ENCODE results near the gene ANKDD1B. TPM values are rescaled to one million over a fixed set of nuclear protein-coding genes. Genes with fewer than 3 reads are reported as not detected.

Gene ANKDD1B
- total RNA-seq, 3 donors from 2014 or later (not counting 1 experiment from before 2014, with no cell fraction given), result 0.52 to 0.66 (median 0.55) TPM

DNA sequence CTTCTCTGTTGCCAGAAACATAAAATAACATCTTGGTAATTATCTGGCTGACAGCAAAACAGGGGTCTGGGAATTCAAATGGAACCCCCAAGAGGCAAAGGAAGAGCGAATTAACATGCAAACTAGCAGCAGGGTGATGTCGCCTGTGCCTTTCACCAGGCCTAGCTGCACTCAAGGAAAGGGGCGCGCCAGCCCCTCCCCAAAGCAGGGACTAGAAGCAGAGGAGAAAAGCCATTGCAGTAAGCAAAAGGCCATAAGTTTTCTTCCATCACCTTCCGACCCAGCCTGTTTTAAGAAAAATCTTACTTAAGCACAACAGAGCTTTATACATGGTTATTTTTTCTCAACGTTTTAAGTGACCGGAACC lies 105.4 kb downstream of the ANKDD1B start:
- Mint-ChIP-seq H3K9me3 (no peaks in the 10 kb centered on the region), H3K4me1 (peaks cover 33 to 37% of the 10 kb centered on the region in 2 donors), H3K4me3 (peak overlapping the region; percentile 97), H3K27me3 (ENCODE audit: low read depth in 2 of 2) (peaks cover 0 to 6% of the 10 kb centered on the region in 2 donors), H3K36me3 (no peaks in the 10 kb centered on the region), H3K27ac (peak overlapping the region; percentile 92 to 97)
- H3K27me3 ChIP-seq (ENCODE audit: control insufficient read depth, insufficient read depth, low read length), result no peaks in the 10 kb centered on the region
- H3K4me3 ChIP-seq (ENCODE audit: low read length), result peak overlapping the region; percentile 75
- ATAC-seq (peak in 1 of 3 donors; percentile 8), DNase-seq (no peak)
- 0% methylated on average over 7 of the region's 7 CpGs for WGBS (ENCODE audit: insufficient coverage)
- peaks cover 11% of the 10 kb centered on the region for H3K4me1 ChIP-seq (ENCODE audit: control insufficient read depth, insufficient read depth, low read length)
- TF ChIP-seq, protein P1, sequence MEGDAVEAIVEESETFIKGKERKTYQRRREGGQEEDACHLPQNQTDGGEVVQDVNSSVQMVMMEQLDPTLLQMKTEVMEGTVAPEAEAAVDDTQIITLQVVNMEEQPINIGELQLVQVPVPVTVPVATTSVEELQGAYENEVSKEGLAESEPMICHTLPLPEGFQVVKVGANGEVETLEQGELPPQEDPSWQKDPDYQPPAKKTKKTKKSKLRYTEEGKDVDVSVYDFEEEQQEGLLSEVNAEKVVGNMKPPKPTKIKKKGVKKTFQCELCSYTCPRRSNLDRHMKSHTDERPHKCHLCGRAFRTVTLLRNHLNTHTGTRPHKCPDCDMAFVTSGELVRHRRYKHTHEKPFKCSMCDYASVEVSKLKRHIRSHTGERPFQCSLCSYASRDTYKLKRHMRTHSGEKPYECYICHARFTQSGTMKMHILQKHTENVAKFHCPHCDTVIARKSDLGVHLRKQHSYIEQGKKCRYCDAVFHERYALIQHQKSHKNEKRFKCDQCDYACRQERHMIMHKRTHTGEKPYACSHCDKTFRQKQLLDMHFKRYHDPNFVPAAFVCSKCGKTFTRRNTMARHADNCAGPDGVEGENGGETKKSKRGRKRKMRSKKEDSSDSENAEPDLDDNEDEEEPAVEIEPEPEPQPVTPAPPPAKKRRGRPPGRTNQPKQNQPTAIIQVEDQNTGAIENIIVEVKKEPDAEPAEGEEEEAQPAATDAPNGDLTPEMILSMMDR (IDR thresholded peaks at IDR 0.05), result no peak
- H3K36me3 ChIP-seq (ENCODE audit: control insufficient read depth, insufficient read depth, low read length), result peaks cover 2% of the 10 kb centered on the region
- intact Hi-C loops (cut with micrococcal nuclease), result loop anchor here (1.0 to 2.0 kb wide), 2 partner anchors 205 to 380 kb away; partner anchors contain the start of genes CERT1, HMGCR and POLK
- peak overlapping the region; percentile 76 for H3K27ac ChIP-seq (ENCODE audit: low read length)
- no peaks in the 10 kb centered on the region for H3K9me3 ChIP-seq (ENCODE audit: control insufficient read depth, insufficient read depth, low read length)

GRCh38 chr5:75717082-75717922 lies 106.0 kb downstream of the ANKDD1B start, which contains the start of gene POC5:
TSS of gene POC5 (minus strand) at chr5:75717437. CDS start at chr5:75712937, 4,500 bp downstream.
- WGBS (ENCODE audit: insufficient coverage), result 8% methylated on average over 49 of the region's 51 CpGs
- H3K36me3 Mint-ChIP-seq, result no peaks in the 10 kb centered on the region
- H3K4me3 Mint-ChIP-seq, result peak within 1 kb of the TSS; percentile 97
- DNase-seq, result peak; percentile 97 to 98
- intact Hi-C loops (cut with micrococcal nuclease), result loop anchor here (1.0 to 2.0 kb wide), 2 partner anchors 206 to 381 kb away; partner anchors contain the start of genes CERT1, HMGCR and POLK
- peak; percentile 94 to 97 (median 95) for ATAC-seq
- no peaks in the 10 kb centered on the region for H3K9me3 Mint-ChIP-seq
- peak within 1 kb of the TSS; percentile 92 to 97 for H3K27ac Mint-ChIP-seq
- H3K27me3 Mint-ChIP-seq (ENCODE audit: low read depth in 2 of 2), result peaks cover 0 to 6% of the 10 kb centered on the region in 2 donors
- peak within 1 kb of the TSS; percentile 75 for H3K4me3 ChIP-seq (ENCODE audit: low read length)
- H3K27ac ChIP-seq (ENCODE audit: low read length), result peak within 1 kb of the TSS; percentile 76
- TF ChIP-seq, protein P1 (IDR thresholded peaks at IDR 0.05), result no peak
- H3K36me3 ChIP-seq (ENCODE audit: control insufficient read depth, insufficient read depth, low read length), result no peaks in the 10 kb centered on the region
- peaks cover 11% of the 10 kb centered on the region for H3K4me1 ChIP-seq (ENCODE audit: control insufficient read depth, insufficient read depth, low read length)
- peaks cover 33 to 37% of the 10 kb centered on the region in 2 donors for H3K4me1 Mint-ChIP-seq
- no peaks in the 10 kb centered on the region for H3K27me3 ChIP-seq (ENCODE audit: control insufficient read depth, insufficient read depth, low read length)
- no peaks in the 10 kb centered on the region for H3K9me3 ChIP-seq (ENCODE audit: control insufficient read depth, insufficient read depth, low read length)

DNA sequence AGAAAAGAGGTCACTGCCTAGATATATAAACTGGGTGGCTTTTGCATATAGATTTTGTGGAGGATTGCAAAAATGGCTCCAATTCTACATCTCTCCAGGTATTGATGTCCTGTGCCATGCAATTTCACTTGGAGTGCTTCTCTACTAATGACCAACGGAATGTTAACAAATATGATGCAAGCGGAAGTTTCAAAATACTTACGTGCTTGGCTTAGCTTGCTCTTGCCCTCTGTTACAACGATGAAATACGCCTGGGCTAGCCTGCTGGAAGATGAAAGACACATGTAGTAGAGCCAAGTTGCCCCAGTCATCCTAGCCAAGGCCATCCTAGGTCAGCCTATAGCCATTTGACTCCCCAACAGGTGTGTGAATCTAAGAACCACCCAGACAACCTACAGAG lies 109.6 kb downstream of the ANKDD1B start:
- H3K4me3 ChIP-seq (ENCODE audit: low read length), result no peak overlapping the region
- H3K9me3 ChIP-seq (ENCODE audit: control insufficient read depth, insufficient read depth, low read length), result no peaks in the 10 kb centered on the region
- no peaks in the 10 kb centered on the region for H3K27me3 ChIP-seq (ENCODE audit: control insufficient read depth, insufficient read depth, low read length)
- WGBS (ENCODE audit: insufficient coverage), result 94% methylated on average over 5 of the region's 5 CpGs
- peaks cover 6 to 16% of the 10 kb centered on the region in 2 donors for H3K4me1 Mint-ChIP-seq
- peaks cover 11% of the 10 kb centered on the region for H3K4me1 ChIP-seq (ENCODE audit: control insufficient read depth, insufficient read depth, low read length)
- H3K36me3 ChIP-seq (ENCODE audit: control insufficient read depth, insufficient read depth, low read length), result no peaks in the 10 kb centered on the region
- intact Hi-C loops (cut with micrococcal nuclease), result no loop called here
- H3K27ac ChIP-seq (ENCODE audit: low read length), result no peak overlapping the region
- no peak for DNase-seq
- no peak overlapping the region for H3K27ac Mint-ChIP-seq
- peaks cover 6 to 11% of the 10 kb centered on the region in 2 donors for H3K27me3 Mint-ChIP-seq (ENCODE audit: low read depth in 2 of 2)
- TF ChIP-seq, protein P1 (IDR thresholded peaks at IDR 0.05), result no peak
- H3K36me3 Mint-ChIP-seq, result no peaks in the 10 kb centered on the region
- no peak overlapping the region for H3K4me3 Mint-ChIP-seq
- ATAC-seq, result no peak
- no peaks in the 10 kb centered on the region for H3K9me3 Mint-ChIP-seq

Other genes with a start within 250 kb of the ANKDD1B start
- 10 to 100 TPM; 50.1 to 51.4 (median 50.2) TPM for gene CERT1, start 99.8 kb upstream of the ANKDD1B start, total RNA-seq
- gene POLK, start 99.6 kb upstream of the ANKDD1B start, total RNA-seq, result 10 to 100 TPM; 16.8 to 21.5 (median 21.4) TPM
- 10 to 100 TPM; 12.4 to 16.6 (median 12.5) TPM for gene POC5, start 106.0 kb downstream of the ANKDD1B start, total RNA-seq